ENCODE results near the gene EMC6. TPM values are rescaled to one million over a fixed set of nuclear protein-coding genes. Genes with fewer than 3 reads are reported as not detected.

Gene EMC6
- polyA plus RNA-seq, 1 of the 3 experiments (the other 2 are of a cell fraction), result 56.6 TPM

- 89% methylated on average over 15 of the region's 16 CpGs for WGBS (ENCODE audit: low lambda C conversion rate)
These were observed 11.6 kb upstream of the EMC6 start for GRCh38 chr17:3656755-3657587.

More at GRCh38 chr17:3656755-3657587, 11.6 kb upstream of the EMC6 start:
- ChIA-PET CTCF (interaction anchor here (1.5 to 2.2 kb wide), 2 partner anchors 11 to 608 kb away, joined by 3 to 5 read pairs; partner anchors contain the start of gene TAX1BP3), POLR2A (interaction anchor here (0.6 kb wide), 1 partner anchor 49 kb away, joined by 3 read pairs; no protein-coding TSS in a partner anchor)
- Histone ChIP-seq H3K9me2 (no peaks in the 10 kb centered on the region), H2AFZ (ENCODE audit: low read depth) (no peak overlapping the region), H3F3A (replicated peaks; ENCODE audit: insufficient read depth) (peaks cover 12% of the 10 kb centered on the region), H4K20me1 (ENCODE audit: insufficient read depth) (peaks cover 4% of the 10 kb centered on the region; the same call in 1 of the 2 replicates), H3K4me2 (no peak overlapping the region), H3K9me3 (no peaks in the 10 kb centered on the region), H3K9ac (no peak overlapping the region), H3K27ac (ENCODE audit: low read depth in 2 of 2, low read length in 1 of 2) (no peak overlapping the region), H3K36me3 (replicated peaks in 1 of 2; ENCODE audit: control insufficient read depth in 1 of 2, insufficient read depth in 2 of 2, low read length in 1 of 2) (peaks cover 0 to 8% of the 10 kb centered on the region in 2 experiments), H3K27me3 (ENCODE audit: insufficient read depth) (no peaks in the 10 kb centered on the region), H3K4me3 (ENCODE audit: low read depth in 2 of 2, low read length in 1 of 2) (no peak overlapping the region), H3K79me2 (ENCODE audit: insufficient read depth) (no peaks in the 10 kb centered on the region), H3K4me1 (ENCODE audit: control insufficient read depth in 1 of 2, insufficient read depth in 2 of 2, low read depth in 1 of 2, low read length in 1 of 2) (peaks cover 0 to 13% of the 10 kb centered on the region in 2 experiments; a peak in 3 of 4 replicates)
- no peak for DNase-seq
- TF ChIP-seq, protein P1, sequence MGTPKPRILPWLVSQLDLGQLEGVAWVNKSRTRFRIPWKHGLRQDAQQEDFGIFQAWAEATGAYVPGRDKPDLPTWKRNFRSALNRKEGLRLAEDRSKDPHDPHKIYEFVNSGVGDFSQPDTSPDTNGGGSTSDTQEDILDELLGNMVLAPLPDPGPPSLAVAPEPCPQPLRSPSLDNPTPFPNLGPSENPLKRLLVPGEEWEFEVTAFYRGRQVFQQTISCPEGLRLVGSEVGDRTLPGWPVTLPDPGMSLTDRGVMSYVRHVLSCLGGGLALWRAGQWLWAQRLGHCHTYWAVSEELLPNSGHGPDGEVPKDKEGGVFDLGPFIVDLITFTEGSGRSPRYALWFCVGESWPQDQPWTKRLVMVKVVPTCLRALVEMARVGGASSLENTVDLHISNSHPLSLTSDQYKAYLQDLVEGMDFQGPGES (IDR thresholded peaks at IDR 0.05; ENCODE audit: low read depth, low read length), result no peak
- TF ChIP-seq RCOR1 (IDR thresholded peaks at IDR 0.05; ENCODE audit: low read length) (no peak), NRF1 (IDR thresholded peaks at IDR 0.05; ENCODE audit: low read depth, low read length) (no peak), EZH2phosphoT487 (IDR thresholded peaks at IDR 0.05; ENCODE audit: borderline replicate concordance, low read depth) (no peak), JUND (IDR thresholded peaks at IDR 0.05) (no peak), FOSL2 (IDR thresholded peaks at IDR 0.05; ENCODE audit: borderline replicate concordance, low read depth) (no peak), SIN3A (IDR thresholded peaks at IDR 0.05; ENCODE audit: borderline replicate concordance, low read depth, low read length) (no peak), MEF2A (IDR thresholded peaks at IDR 0.05; ENCODE audit: borderline replicate concordance, low read depth) (no peak), RXRA (IDR thresholded peaks at IDR 0.05; ENCODE audit: borderline replicate concordance, low read depth) (no peak), TCF12 (IDR thresholded peaks at IDR 0.05) (no peak), RFX5 (IDR thresholded peaks at IDR 0.05; ENCODE audit: low read length) (no peak), TEAD4 (IDR thresholded peaks at IDR 0.05; ENCODE audit: borderline replicate concordance, insufficient read depth) (no peak)
- TF ChIP-seq, protein P2, sequence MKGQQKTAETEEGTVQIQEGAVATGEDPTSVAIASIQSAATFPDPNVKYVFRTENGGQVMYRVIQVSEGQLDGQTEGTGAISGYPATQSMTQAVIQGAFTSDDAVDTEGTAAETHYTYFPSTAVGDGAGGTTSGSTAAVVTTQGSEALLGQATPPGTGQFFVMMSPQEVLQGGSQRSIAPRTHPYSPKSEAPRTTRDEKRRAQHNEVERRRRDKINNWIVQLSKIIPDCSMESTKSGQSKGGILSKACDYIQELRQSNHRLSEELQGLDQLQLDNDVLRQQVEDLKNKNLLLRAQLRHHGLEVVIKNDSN (IDR thresholded peaks at IDR 0.05; ENCODE audit: borderline replicate concordance, low read depth), result no peak
- TF ChIP-seq, protein P3, sequence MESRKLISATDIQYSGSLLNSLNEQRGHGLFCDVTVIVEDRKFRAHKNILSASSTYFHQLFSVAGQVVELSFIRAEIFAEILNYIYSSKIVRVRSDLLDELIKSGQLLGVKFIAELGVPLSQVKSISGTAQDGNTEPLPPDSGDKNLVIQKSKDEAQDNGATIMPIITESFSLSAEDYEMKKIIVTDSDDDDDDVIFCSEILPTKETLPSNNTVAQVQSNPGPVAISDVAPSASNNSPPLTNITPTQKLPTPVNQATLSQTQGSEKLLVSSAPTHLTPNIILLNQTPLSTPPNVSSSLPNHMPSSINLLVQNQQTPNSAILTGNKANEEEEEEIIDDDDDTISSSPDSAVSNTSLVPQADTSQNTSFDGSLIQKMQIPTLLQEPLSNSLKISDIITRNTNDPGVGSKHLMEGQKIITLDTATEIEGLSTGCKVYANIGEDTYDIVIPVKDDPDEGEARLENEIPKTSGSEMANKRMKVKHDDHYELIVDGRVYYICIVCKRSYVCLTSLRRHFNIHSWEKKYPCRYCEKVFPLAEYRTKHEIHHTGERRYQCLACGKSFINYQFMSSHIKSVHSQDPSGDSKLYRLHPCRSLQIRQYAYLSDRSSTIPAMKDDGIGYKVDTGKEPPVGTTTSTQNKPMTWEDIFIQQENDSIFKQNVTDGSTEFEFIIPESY (IDR thresholded peaks at IDR 0.05; ENCODE audit: borderline replicate concordance, low read depth), result no peak
- TF ChIP-seq, protein P4, sequence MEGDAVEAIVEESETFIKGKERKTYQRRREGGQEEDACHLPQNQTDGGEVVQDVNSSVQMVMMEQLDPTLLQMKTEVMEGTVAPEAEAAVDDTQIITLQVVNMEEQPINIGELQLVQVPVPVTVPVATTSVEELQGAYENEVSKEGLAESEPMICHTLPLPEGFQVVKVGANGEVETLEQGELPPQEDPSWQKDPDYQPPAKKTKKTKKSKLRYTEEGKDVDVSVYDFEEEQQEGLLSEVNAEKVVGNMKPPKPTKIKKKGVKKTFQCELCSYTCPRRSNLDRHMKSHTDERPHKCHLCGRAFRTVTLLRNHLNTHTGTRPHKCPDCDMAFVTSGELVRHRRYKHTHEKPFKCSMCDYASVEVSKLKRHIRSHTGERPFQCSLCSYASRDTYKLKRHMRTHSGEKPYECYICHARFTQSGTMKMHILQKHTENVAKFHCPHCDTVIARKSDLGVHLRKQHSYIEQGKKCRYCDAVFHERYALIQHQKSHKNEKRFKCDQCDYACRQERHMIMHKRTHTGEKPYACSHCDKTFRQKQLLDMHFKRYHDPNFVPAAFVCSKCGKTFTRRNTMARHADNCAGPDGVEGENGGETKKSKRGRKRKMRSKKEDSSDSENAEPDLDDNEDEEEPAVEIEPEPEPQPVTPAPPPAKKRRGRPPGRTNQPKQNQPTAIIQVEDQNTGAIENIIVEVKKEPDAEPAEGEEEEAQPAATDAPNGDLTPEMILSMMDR (IDR thresholded peaks at IDR 0.05), result no peak
- TF ChIP-seq, protein P5, sequence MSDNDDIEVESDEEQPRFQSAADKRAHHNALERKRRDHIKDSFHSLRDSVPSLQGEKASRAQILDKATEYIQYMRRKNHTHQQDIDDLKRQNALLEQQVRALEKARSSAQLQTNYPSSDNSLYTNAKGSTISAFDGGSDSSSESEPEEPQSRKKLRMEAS (IDR thresholded peaks at IDR 0.05; ENCODE audit: low read depth), result no peak

All from SK-N-SH (cell line).